Psoas muscle (tissue), 8 donors: ENCODE data around the gene NRM. TPM values are rescaled to one million over a fixed set of nuclear protein-coding genes. Genes with fewer than 3 reads are reported as not detected.

Experiments
- ATAC-seq, 4 donors: fragments of 200-7000 bp; cut with Tn5 transposase; one replicate each; pipeline ENCODE4 v1.9.1; 2020; ENCODE audit warnings: moderate library complexity in 3 of 4, mild to moderate bottlenecking in 2 of 4
- DNase-seq, 2 donors: peaks; one replicate each; pipeline ENCODE4 v3.0.0-alpha.2; 2020
- H3K27ac ChIP-seq: fragments of 200-600 bp; one replicate; pipeline ENCODE4 v1.8.0; 2022
- H3K27me3 ChIP-seq, 3 donors: fragments of 200-600 bp in 1 of 3; one replicate each; pipeline versions ENCODE4 v1.6.1 to v1.8.0; 2013 to 2022; ENCODE audit warnings: low read length in 2 of 3, mild to moderate bottlenecking in 2 of 3, moderate library complexity in 1 of 3; ENCODE audit not compliant: insufficient read depth in 3 of 3
- H3K36me3 ChIP-seq, 2 donors: fragments of 200-600 bp in 1 of 2; one replicate each; pipeline versions ENCODE4 v1.6.1 to v1.8.0; 2013 to 2022; ENCODE audit warnings: low read depth in 1 of 2, mild to moderate bottlenecking in 1 of 2, moderate library complexity in 1 of 2; ENCODE audit not compliant: insufficient read depth in 1 of 2
- H3K4me1 ChIP-seq: fragments of 200-600 bp; one replicate; pipeline ENCODE4 v1.8.0; 2022
- H3K4me3 ChIP-seq: fragments of 200-600 bp; one replicate; pipeline ENCODE4 v1.8.0; 2022; ENCODE audit warnings: mild to moderate bottlenecking
- H3K9me3 ChIP-seq: fragments of 200-600 bp; one replicate; pipeline ENCODE4 v1.8.0; 2022
- WGBS, 3 donors: extraction: QIAGEN DNeasy Blood & Tissue Kit; methylation state at CpG; one replicate each; pipeline versions ENCODE4 v1.1.6 to v1.1.7; 2013; 5-methylcytosine and 5-hydroxymethylcytosine counted together
- intact Hi-C, 2 donors: fragments of 100-400 bp; cut with DNase I; formaldehyde crosslinking; loops; one replicate each; pipeline versions ENCODE4 v1.11.0 to v1.14.2; 2022
- polyA plus RNA-seq, 3 donors: library from polyadenylated mRNA; stranded (reverse); fragments of 200-250 nt; gene quantifications; one replicate each; pipeline ENCODE4 v1.2.3, GENCODE V29; 2013
- total RNA-seq, 4 donors: library from RNA; stranded (reverse); fragmentation: NEBNext Ultra II Directional in 2 of 4; extraction: Animal tissue kit (Norgen Biotek cat#: 25700) in 2 of 4; gene quantifications; one replicate each; pipeline versions ENCODE4 v1.2.1 to v1.2.4, GENCODE V29; 2021 to 2023
- TF ChIP-seq, protein P1 (sequence below): fragments of 200-600 bp; IDR thresholded peaks from one replicate; pipeline ENCODE4 v1.8.0; 2022; ENCODE audit warnings: antibody characterized with exemption
- donor health status: healthy with polysubstance abuse.
- donor health status: DM: no; HTN: no; CAD: no; lungs with moderate emphysema.
- donor health status: Bipolar disorder and iron deficiency.
- donor health status: healthy.
- donor health status: DM: yes; HTN: yes; CAD: no.
- donor health status: DM: no; HTN: no; CAD: no.
- donor health status: DM: no; HTN: no; CAD: no.
- donor health status: DM: yes; HTN: yes; CAD: no.

NRM gene
- total and polyA plus RNA-seq, 7 donors: 1.8 to 4.1 (median 2.4) TPM

DNA sequence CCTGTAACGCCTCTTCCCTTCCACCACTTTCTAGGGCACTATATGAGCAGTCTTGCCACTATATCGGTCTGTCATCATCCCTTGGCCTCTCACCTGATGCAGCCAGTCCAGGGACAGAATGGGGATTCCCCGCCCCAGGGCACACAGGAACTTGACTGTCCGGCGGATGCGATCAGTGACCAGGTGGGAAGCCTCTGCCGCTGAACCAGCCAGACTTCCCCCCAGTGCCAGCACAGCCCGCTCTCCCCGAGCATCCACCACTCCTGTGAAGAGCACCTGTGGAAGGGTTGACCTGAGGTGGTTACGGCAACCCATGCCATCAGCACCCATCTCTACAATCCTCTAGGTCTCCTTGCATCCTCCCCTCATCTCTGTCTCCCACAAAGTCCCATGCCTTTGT, 12.2 kb upstream of the NRM start:
- Histone ChIP-seq H3K27me3 (no peaks in the 10 kb centered on the region), H3K4me1 (no peaks in the 10 kb centered on the region), H3K27ac (no peak overlapping the region), H3K9me3 (no peaks in the 10 kb centered on the region), H3K36me3 (peaks cover 0 to 68% of the 10 kb centered on the region in 2 donors), H3K4me3 (no peak overlapping the region)
- TF ChIP-seq, protein P1, sequence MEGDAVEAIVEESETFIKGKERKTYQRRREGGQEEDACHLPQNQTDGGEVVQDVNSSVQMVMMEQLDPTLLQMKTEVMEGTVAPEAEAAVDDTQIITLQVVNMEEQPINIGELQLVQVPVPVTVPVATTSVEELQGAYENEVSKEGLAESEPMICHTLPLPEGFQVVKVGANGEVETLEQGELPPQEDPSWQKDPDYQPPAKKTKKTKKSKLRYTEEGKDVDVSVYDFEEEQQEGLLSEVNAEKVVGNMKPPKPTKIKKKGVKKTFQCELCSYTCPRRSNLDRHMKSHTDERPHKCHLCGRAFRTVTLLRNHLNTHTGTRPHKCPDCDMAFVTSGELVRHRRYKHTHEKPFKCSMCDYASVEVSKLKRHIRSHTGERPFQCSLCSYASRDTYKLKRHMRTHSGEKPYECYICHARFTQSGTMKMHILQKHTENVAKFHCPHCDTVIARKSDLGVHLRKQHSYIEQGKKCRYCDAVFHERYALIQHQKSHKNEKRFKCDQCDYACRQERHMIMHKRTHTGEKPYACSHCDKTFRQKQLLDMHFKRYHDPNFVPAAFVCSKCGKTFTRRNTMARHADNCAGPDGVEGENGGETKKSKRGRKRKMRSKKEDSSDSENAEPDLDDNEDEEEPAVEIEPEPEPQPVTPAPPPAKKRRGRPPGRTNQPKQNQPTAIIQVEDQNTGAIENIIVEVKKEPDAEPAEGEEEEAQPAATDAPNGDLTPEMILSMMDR: no peak
- DNase-seq: no peak
- ATAC-seq: no peak
- WGBS, 3 donors: 95 to 98% (median 96%) methylated on average over 10 of the region's 10 CpGs
- intact Hi-C loops: no loop called here

DNA sequence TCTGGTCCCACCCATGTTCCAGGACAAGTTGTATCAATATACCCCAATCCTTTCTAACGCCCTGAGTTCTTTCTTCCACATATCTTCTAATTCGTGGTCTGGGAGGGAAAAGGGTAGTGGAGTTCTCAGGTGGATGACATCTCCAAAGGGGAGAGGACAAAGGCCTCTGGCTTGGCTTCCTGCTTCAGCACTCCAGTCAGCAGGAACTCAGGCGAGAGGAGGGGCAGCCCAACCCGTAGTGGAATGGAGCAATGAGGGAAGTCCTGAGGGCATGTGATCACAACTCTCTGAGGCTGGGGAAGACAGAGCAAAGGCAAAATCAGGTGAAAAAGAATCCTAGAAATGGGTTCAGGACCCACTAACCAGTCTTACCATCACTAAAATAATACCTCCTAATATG, 9.6 kb upstream of the NRM start:
- Histone ChIP-seq H3K27ac (no peak overlapping the region), H3K27me3 (no peaks in the 10 kb centered on the region), H3K4me1 (no peaks in the 10 kb centered on the region), H3K4me3 (no peak overlapping the region), H3K36me3 (peaks cover 0 to 54% of the 10 kb centered on the region in 2 donors), H3K9me3 (no peaks in the 10 kb centered on the region)
- TF ChIP-seq, protein P1: no peak
- 68 to 77% (median 70%) methylated on average over 4 of the region's 4 CpGs for WGBS, 3 donors
- peak in 1 of 4 donors; percentile 18 for ATAC-seq
- intact Hi-C loops: no loop called here
- DNase-seq: no peak

DNA sequence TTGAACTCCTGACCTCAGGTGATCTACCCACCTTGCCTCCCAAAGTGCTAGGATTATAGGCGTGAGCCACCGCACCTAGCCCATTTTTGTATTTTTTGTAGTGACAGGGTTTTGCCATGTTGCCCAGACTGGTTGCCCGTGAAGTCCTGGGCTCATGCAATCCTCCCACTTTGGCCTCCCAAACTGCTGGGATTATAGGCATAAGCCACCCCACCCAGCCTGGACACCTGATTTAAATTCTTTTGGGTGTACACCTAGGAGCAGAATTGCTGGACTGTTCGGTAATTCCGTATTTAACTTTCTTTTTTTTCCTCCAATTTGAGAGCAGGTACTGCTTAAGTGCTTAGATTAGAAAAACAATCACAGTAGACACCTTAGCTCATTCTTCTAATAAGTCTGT, 5.6 kb upstream of the NRM start:
- TF ChIP-seq, protein P1: no peak
- DNase-seq: no peak
- 94 to 98% (median 95%) methylated on average over 5 of the region's 5 CpGs for WGBS, 3 donors
- no peaks in the 10 kb centered on the region for H3K4me1 ChIP-seq
- no peak overlapping the region for H3K4me3 ChIP-seq
- no peak for ATAC-seq
- no peaks in the 10 kb centered on the region for H3K27me3 ChIP-seq
- H3K9me3 ChIP-seq: no peaks in the 10 kb centered on the region
- intact Hi-C loops: no loop called here
- H3K27ac ChIP-seq: no peak overlapping the region
- peaks cover 0 to 26% of the 10 kb centered on the region in 2 donors for H3K36me3 ChIP-seq

DNA sequence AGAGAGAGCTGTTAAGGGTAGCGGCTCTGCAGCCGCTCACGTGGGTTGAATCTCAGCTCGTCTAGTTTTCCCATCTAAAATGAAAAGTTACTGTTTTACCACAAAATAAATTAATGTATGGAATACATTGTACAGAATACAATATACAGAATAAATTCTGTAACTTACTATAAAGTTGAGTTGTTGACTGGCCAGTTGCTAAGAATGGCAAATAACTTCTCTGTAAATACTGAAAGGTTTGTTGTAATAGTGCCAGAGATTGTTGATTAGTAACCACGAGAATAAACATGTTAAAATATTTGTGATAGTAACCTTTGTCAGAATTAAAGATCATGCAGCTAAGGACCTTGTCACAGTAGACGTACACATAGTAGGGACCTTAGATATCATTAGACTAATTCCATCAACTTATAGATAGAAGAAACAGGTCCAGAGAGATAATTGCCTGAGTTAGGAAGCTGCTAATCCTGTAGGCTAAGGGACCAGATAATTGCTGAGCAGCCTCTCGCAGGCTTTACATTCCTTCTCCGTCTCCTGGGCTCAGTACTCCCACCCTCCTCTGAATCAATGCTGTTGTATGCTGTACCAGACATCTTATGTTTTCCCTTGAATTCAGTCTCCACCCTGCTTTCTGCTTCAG, 544 bp upstream of the NRM start:
- no peaks in the 10 kb centered on the region for H3K27me3 ChIP-seq
- DNase-seq (no peak), ATAC-seq (no peak)
- WGBS, 3 donors: 18 to 25% (median 21%) methylated on average over 8 of the region's 8 CpGs
- peak overlapping the region; percentile 69 for H3K4me3 ChIP-seq
- no peaks in the 10 kb centered on the region for H3K9me3 ChIP-seq
- TF ChIP-seq, protein P1: no peak
- H3K4me1 ChIP-seq: peaks cover 27% of the 10 kb centered on the region
- peak overlapping the region; percentile 91 for H3K27ac ChIP-seq
- H3K36me3 ChIP-seq: no peaks in the 10 kb centered on the region
- intact Hi-C loops: no loop called here

DNA sequence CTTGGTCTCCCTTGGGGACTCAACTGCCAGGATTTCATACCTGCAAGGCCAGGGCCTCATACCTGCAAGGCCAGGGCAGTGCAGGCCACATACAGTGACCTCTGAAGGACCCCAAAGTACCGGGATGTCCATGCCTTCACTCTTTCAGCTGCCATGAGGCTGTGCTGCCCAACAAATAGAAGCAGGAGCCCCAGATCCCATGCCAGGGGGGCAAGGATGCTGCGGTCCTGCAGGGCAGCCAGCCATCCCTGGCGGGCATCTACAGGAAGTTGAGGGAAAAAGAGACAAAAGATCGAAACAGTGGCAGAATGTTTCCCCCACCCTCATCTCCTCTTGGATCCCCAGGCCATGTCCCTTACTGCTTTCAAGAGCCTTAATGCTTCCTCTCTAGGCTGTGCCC, 799 bp downstream of the NRM start:
- intact Hi-C loops: loop anchor here in 1 of 2 donors (10.0 kb wide), 1 partner anchor 395 kb away; no protein-coding TSS in a partner anchor
- TF ChIP-seq, protein P1: no peak
- 12 to 27% (median 15%) methylated on average over 4 of the region's 4 CpGs for WGBS, 3 donors
- DNase-seq (no peak), ATAC-seq (no peak)
- peak overlapping the region; percentile 69 for H3K4me3 ChIP-seq
- H3K4me1 ChIP-seq: peaks cover 27% of the 10 kb centered on the region
- H3K9me3 ChIP-seq: no peaks in the 10 kb centered on the region
- H3K27me3 ChIP-seq: no peaks in the 10 kb centered on the region
- peak overlapping the region; percentile 91 for H3K27ac ChIP-seq
- H3K36me3 ChIP-seq: peaks cover 0 to 4% of the 10 kb centered on the region in 2 donors
